H1 (cell line): ENCODE measurements around the gene SPACA7. TPM values are rescaled to one million over a fixed set of nuclear protein-coding genes. Genes with fewer than 3 reads are reported as not detected.

ENCODE experiments used
- CTCF ChIA-PET: fragments of 300-600 bp; sonication (Branson Sonifier 250); formaldehyde crosslinking; loops from one replicate; lab custom pipeline; 2021; ENCODE audit not compliant: partially characterized antibody; lab: Charles Lee
- POLR2A ChIA-PET: fragments of 300-600 bp; sonication (Branson Sonifier 250); formaldehyde crosslinking; loops from one replicate; lab custom pipeline; 2021; ENCODE audit warnings: inconsistent platforms; ENCODE audit not compliant: partially characterized antibody; lab: Charles Lee
- DNase-seq, 2 experiments: peaks; one replicate each; pipeline versions ENCODE4 v3.0.0 to v3.0.0-alpha.2; 2010 to 2022; ENCODE audit warnings: low spot score in 2 of 2, low read depth in 1 of 2, mixed read lengths in 1 of 2
- FAIRE-seq: peaks from 2 replicates; lab custom pipeline; 2011; peaks lifted over from hg19 to GRCh38; lab: Jason Lieb, UNC
- H2AFZ ChIP-seq: 2 replicates; pipeline ENCODE4 v1.8.1; 2012; ENCODE audit warnings: low read length, inconsistent platforms
- H2AK5ac ChIP-seq: 2 replicates; pipeline ENCODE4 v1.6.1; 2013; ENCODE audit warnings: low read depth, low read length
- H2BK120ac ChIP-seq: replicated peaks from 2 replicates; pipeline ENCODE3; 2013; ENCODE audit warnings: low read depth, low read length, inconsistent platforms
- H2BK12ac ChIP-seq: 2 replicates; pipeline ENCODE4 v1.6.1; 2013; ENCODE audit warnings: low read depth, low read length
- H2BK15ac ChIP-seq: 2 replicates; pipeline ENCODE4 v1.6.1; 2013; ENCODE audit warnings: low read length
- H2BK20ac ChIP-seq: 2 replicates; pipeline ENCODE4 v1.6.1; 2013; ENCODE audit warnings: low read length
- H2BK5ac ChIP-seq: 2 replicates; pipeline ENCODE4 v1.6.1; 2013; ENCODE audit warnings: low read depth, low read length
- H3K14ac ChIP-seq: 2 replicates; pipeline ENCODE4 v1.6.1; 2013; ENCODE audit warnings: inconsistent platforms; ENCODE audit not compliant: insufficient read length
- H3K18ac ChIP-seq: 2 replicates; pipeline ENCODE4 v1.6.1; 2013; ENCODE audit warnings: low read length; ENCODE audit errors: extremely low read depth
- H3K23ac ChIP-seq: 2 replicates; pipeline ENCODE4 v1.6.1; 2013; ENCODE audit warnings: inconsistent platforms; ENCODE audit not compliant: insufficient read length
- H3K23me2 ChIP-seq: 2 replicates; pipeline ENCODE4 v1.6.1; 2013; ENCODE audit warnings: low read depth, low read length
- H3K27ac ChIP-seq: 2 replicates; pipeline ENCODE4 v1.6.1; 2011; ENCODE audit warnings: low read depth, low read length, inconsistent platforms
- H3K27me3 ChIP-seq, 4 experiments: replicated peaks in 1 of 4; 1 replicate in 1 of 4; 2 replicates in 3 of 4; pipeline versions ENCODE4 v1.6.1 to v1.8.1; 2011 to 2013; ENCODE audit warnings: low read length in 3 of 4, mild to moderate bottlenecking in 3 of 4, inconsistent platforms in 2 of 4, mixed read lengths in 2 of 4, moderate library complexity in 1 of 4; ENCODE audit not compliant: control insufficient read depth in 3 of 4, insufficient read depth in 3 of 4; ENCODE audit errors: extremely low read depth in 1 of 4
- H3K36me3 ChIP-seq, 4 experiments: 2 replicates each; pipeline versions ENCODE4 v1.6.1 to v1.8.1; 2011 to 2013; ENCODE audit warnings: mild to moderate bottlenecking in 4 of 4, low read length in 3 of 4, moderate library complexity in 2 of 4, control low read depth in 1 of 4, inconsistent platforms in 1 of 4; ENCODE audit not compliant: insufficient read depth in 4 of 4, control insufficient read depth in 2 of 4
- H3K4ac ChIP-seq: replicated peaks from 2 replicates; pipeline ENCODE3; 2013; ENCODE audit warnings: low read length, low read depth, mixed read lengths, inconsistent platforms; ENCODE audit not compliant: insufficient read length
- H3K4me1 ChIP-seq, 4 experiments: replicated peaks in 1 of 4; 1 replicate in 1 of 4; 2 replicates in 3 of 4; pipeline versions ENCODE4 v1.6.1 to v1.8.1; 2011 to 2013; ENCODE audit warnings: low read length in 3 of 4, inconsistent platforms in 2 of 4, mixed read lengths in 1 of 4; ENCODE audit not compliant: insufficient read depth in 4 of 4, control insufficient read depth in 3 of 4
- H3K4me2 ChIP-seq, 2 experiments: 2 replicates each; pipeline versions ENCODE4 v1.6.1 to v1.8.1; 2011 to 2013; ENCODE audit warnings: low read depth in 2 of 2, low read length in 2 of 2, control low read depth in 1 of 2, inconsistent platforms in 1 of 2, mild to moderate bottlenecking in 1 of 2; ENCODE audit not compliant: insufficient read depth in 1 of 2
- H3K4me3 ChIP-seq, 4 experiments: fragments of 200-600, 300-600 bp in 1 of 4; sonication (generic), shearing (Covaris generic), sonication (Bioruptor Twin) in 1 of 4; 2 replicates each; pipeline versions ENCODE4 v1.5.1 to v1.8.1; 2011 to 2016; ENCODE audit warnings: low read length in 4 of 4, low read depth in 3 of 4, control low read depth in 2 of 4, inconsistent platforms in 2 of 4, mild to moderate bottlenecking in 2 of 4, mixed read lengths in 1 of 4, moderate library complexity in 1 of 4; ENCODE audit not compliant: insufficient read depth in 2 of 4; ENCODE audit errors: extremely low read depth in 1 of 4
- H3K56ac ChIP-seq: replicated peaks from 2 replicates; pipeline ENCODE3; 2013; ENCODE audit warnings: low read depth, mild to moderate bottlenecking, mixed read lengths, low read length, inconsistent platforms; ENCODE audit not compliant: insufficient read length
- H3K79me1 ChIP-seq: 2 replicates; pipeline ENCODE4 v1.6.1; 2013; ENCODE audit warnings: low read depth, low read length, control low read depth
- H3K79me2 ChIP-seq, 2 experiments: 2 replicates each; pipeline versions ENCODE4 v1.6.1 to v1.8.1; 2012 to 2013; ENCODE audit warnings: low read length in 2 of 2, mild to moderate bottlenecking in 2 of 2, inconsistent platforms in 1 of 2; ENCODE audit not compliant: insufficient read depth in 2 of 2, control insufficient read depth in 1 of 2
- H3K9ac ChIP-seq, 4 experiments: replicated peaks in 1 of 4; 1 replicate in 1 of 4; 2 replicates in 3 of 4; pipeline versions ENCODE4 v1.6.1 to v1.8.1; 2011 to 2013; ENCODE audit warnings: low read depth in 3 of 4, low read length in 3 of 4, control low read depth in 2 of 4, mild to moderate bottlenecking in 2 of 4, moderate library complexity in 2 of 4, inconsistent platforms in 1 of 4; ENCODE audit errors: extremely low read depth in 1 of 4
- H3K9me3 ChIP-seq, 2 experiments: 2 replicates each; pipeline versions ENCODE4 v1.6.1 to v1.8.1; 2012 to 2013; ENCODE audit warnings: mild to moderate bottlenecking in 2 of 2, moderate library complexity in 2 of 2, control low read depth in 1 of 2, inconsistent platforms in 1 of 2, low read depth in 1 of 2, low read length in 1 of 2, mixed read lengths in 1 of 2; ENCODE audit not compliant: insufficient read depth in 2 of 2
- H4K20me1 ChIP-seq, 2 experiments: replicated peaks in 1 of 2; 2 replicates each; pipeline versions ENCODE3 to v1.8.1; 2011 to 2013; ENCODE audit warnings: inconsistent platforms in 2 of 2, low read length in 2 of 2, mild to moderate bottlenecking in 1 of 2; ENCODE audit not compliant: insufficient read depth in 2 of 2, control insufficient read depth in 1 of 2
- H4K5ac ChIP-seq: 2 replicates; pipeline ENCODE4 v1.6.1; 2013; ENCODE audit warnings: low read length, low read depth, mixed read lengths, inconsistent platforms; ENCODE audit not compliant: insufficient read length
- H4K8ac ChIP-seq: 2 replicates; pipeline ENCODE4 v1.8.0; 2013; ENCODE audit warnings: mild to moderate bottlenecking, moderate library complexity, low read length, inconsistent platforms; ENCODE audit not compliant: insufficient read depth; ENCODE audit errors: extremely low read depth
- H4K91ac ChIP-seq: replicated peaks from 2 replicates; pipeline ENCODE3; 2013; ENCODE audit warnings: low read length, mixed read lengths, inconsistent platforms; ENCODE audit not compliant: insufficient read length
- KDM4A ChIP-seq: IDR thresholded peaks from one replicate; pipeline ENCODE4 v1.7.1; 2012; ENCODE audit warnings: low read depth, mild to moderate bottlenecking, moderate library complexity, low read length, inconsistent platforms; ENCODE audit not compliant: severe bottlenecking
- SP4 ChIP-seq: IDR thresholded peaks from 2 replicates; pipeline ENCODE4 v1.6.1; 2012; ENCODE audit warnings: low read length, inconsistent platforms
- WGBS, 2 experiments: shearing (Covaris generic) in 1 of 2; methylation state at CpG; one replicate each; pipeline versions ENCODE4 v1.1.6 to v1.1.7; 2013 to 2015; ENCODE audit warnings: low lambda C conversion rate in 2 of 2, mixed read lengths in 2 of 2, inconsistent platforms in 1 of 2, low coverage in 1 of 2, missing lambda C conversion rate in 1 of 2; ENCODE audit not compliant: insufficient replicate concordance in 2 of 2, insufficient coverage in 1 of 2, insufficient read length in 1 of 2; ENCODE audit errors: extremely low coverage in 1 of 2, missing lambda C conversion rate in 1 of 2; 5-methylcytosine and 5-hydroxymethylcytosine counted together
- polyA plus RNA-seq, 7 experiments: library from polyadenylated mRNA; depleted of rRNA in 3 of 7; stranded (reverse) in 5 of 7; unstranded in 2 of 7; fragments of >200 nt in 5 of 7; fragments of 200-250 nt in 2 of 7; gene quantifications; 1 replicate in 5 of 7; 2 replicates in 1 of 7; 4 replicates in 1 of 7; pipeline versions ENCODE4 v1.2.1 to v1.2.3, GENCODE V29; 2011 to 2013; ENCODE audit warnings: missing spikeins in 2 of 7, mixed read lengths in 2 of 7
- total RNA-seq: library from RNA; stranded (reverse); fragmentation: NEBNext Ultra II Directional; extraction: Animal tissue kit (Norgen Biotek cat#: 25700); gene quantifications from 2 replicates; pipeline ENCODE4 v1.2.1, GENCODE V29; 2021

The SPACA7 gene
- total and polyA plus RNA-seq, 2 of the 8 experiments (the other 6 are each of a cell fraction or from before 2014, with no cell fraction given): not detected

- no peak overlapping the region for H2BK15ac ChIP-seq
- DNase-seq (no peak), FAIRE-seq (no peak)
- H3K56ac ChIP-seq: no peak overlapping the region
- no peak overlapping the region for H2BK120ac ChIP-seq
- no peak overlapping the region for H2BK12ac ChIP-seq
- H2BK5ac ChIP-seq: no peak overlapping the region
- no peak overlapping the region for H4K5ac ChIP-seq
- CTCF ChIA-PET: no interaction called here
- no peak for TF ChIP-seq SP4
- no peak for TF ChIP-seq KDM4A
- H3K4ac ChIP-seq: no peak overlapping the region
- H3K9ac ChIP-seq: no peak overlapping the region
- peaks cover 0 to 25% (median 10%) of the 10 kb centered on the region in 4 experiments; a peak in 4 of 7 replicates for H3K27me3 ChIP-seq
- H3K27ac ChIP-seq: no peak overlapping the region
- H2AK5ac ChIP-seq: no peak overlapping the region
- no peak overlapping the region for H2AFZ ChIP-seq
- H3K23me2 ChIP-seq: no peaks in the 10 kb centered on the region; the same call in 1 of the 2 replicates
- no peaks in the 10 kb centered on the region for H3K36me3 ChIP-seq
- H3K9me3 ChIP-seq: no peaks in the 10 kb centered on the region
- POLR2A ChIA-PET: no interaction called here
- peaks cover 2 to 16% (median 9%) of the 10 kb centered on the region in 4 experiments for H3K4me1 ChIP-seq
- H3K79me2 ChIP-seq: no peaks in the 10 kb centered on the region
- no peak overlapping the region for H2BK20ac ChIP-seq
- no peak overlapping the region for H3K18ac ChIP-seq
- H4K20me1 ChIP-seq: no peaks in the 10 kb centered on the region
- no peak overlapping the region for H4K91ac ChIP-seq
- WGBS, 2 experiments: 60% methylated on average over 3 of the region's 3 CpGs; no CpG with 5 or more reads in 1 of the 2 experiments
- H3K79me1 ChIP-seq: no peaks in the 10 kb centered on the region
- H3K4me3 ChIP-seq: no peak overlapping the region
- no peak overlapping the region for H3K4me2 ChIP-seq
- no peak overlapping the region for H4K8ac ChIP-seq
- no peak overlapping the region for H3K23ac ChIP-seq
- H3K14ac ChIP-seq: no peak overlapping the region
Measured at GRCh38 chr13:112341446-112341845, 34.7 kb upstream of the SPACA7 start.
